ENCODE results near the gene PCID2. TPM values are rescaled to one million over a fixed set of nuclear protein-coding genes. Genes with fewer than 3 reads are reported as not detected.

The PCID2 gene
- total RNA-seq, 1 donor from 2014 or later: 36.0 TPM

DNA sequence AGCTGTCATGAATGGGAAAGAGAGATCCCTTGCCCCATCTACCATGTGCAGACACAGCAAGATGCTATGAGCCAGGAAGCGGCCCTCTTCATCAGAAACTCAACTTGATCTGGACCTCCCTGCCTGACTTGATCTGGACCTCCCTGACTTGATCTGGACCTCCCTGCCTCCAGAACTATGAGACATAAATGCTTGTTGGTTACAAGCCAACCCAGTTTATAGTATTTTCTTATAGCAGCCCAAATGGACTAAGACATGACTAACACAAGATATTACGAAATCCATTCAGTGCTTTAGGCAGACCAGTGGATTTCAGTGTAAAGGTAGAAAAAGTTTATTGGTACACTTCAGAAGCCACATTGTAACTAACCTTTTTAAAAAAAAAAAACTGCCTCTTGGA lies 15.6 kb downstream of the PCID2 start:
- Histone ChIP-seq H3K9ac (ENCODE audit: low read depth in 1 of 3, low read length in 3 of 3) (no peak overlapping the region), H3K4me1 (ENCODE audit: control insufficient read depth in 3 of 3, insufficient read depth in 3 of 3, low read length in 3 of 3) (no peaks in the 10 kb centered on the region), H3K27ac (ENCODE audit: low read depth, low read length) (no peak overlapping the region), H3K9me3 (ENCODE audit: control insufficient read depth in 3 of 3, low read length in 3 of 3) (no peaks in the 10 kb centered on the region), H3K36me3 (ENCODE audit: control insufficient read depth in 3 of 3, insufficient read depth in 3 of 3, low read length in 3 of 3) (peaks cover 46 to 69% (median 68%) of the 10 kb centered on the region in 3 donors), H3K4me3 (ENCODE audit: low read length in 3 of 3) (no peak overlapping the region), H3K27me3 (ENCODE audit: control insufficient read depth in 3 of 3, insufficient read depth in 3 of 3, low read length in 3 of 3) (no peaks in the 10 kb centered on the region)

DNA sequence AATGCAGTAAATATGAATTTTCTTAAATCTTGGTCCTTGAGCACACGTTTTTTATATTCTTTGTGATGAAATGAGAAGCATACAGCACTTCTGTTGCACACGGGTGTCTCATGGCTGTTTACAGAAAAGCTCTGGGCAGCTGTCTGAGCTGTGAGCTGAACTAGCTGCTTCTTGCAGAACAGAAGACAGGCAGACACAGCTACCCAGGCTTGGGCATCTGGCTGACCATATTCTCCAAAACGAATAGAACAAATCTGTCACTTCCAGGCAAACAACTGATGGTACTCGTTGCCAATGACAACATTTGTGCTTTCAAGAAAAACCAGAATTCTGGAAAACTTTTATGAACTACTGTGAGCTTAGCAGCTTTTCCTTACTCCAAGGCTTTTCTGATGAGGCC lies 16.2 kb downstream of the PCID2 start:
- Histone ChIP-seq H3K36me3 (ENCODE audit: control insufficient read depth in 3 of 3, insufficient read depth in 3 of 3, low read length in 3 of 3) (peaks cover 41 to 67% (median 62%) of the 10 kb centered on the region in 3 donors), H3K27ac (ENCODE audit: low read depth, low read length) (no peak overlapping the region), H3K4me3 (ENCODE audit: low read length in 3 of 3) (no peak overlapping the region), H3K27me3 (ENCODE audit: control insufficient read depth in 3 of 3, insufficient read depth in 3 of 3, low read length in 3 of 3) (no peaks in the 10 kb centered on the region), H3K9ac (ENCODE audit: low read depth in 1 of 3, low read length in 3 of 3) (no peak overlapping the region), H3K9me3 (ENCODE audit: control insufficient read depth in 3 of 3, low read length in 3 of 3) (no peaks in the 10 kb centered on the region), H3K4me1 (ENCODE audit: control insufficient read depth in 3 of 3, insufficient read depth in 3 of 3, low read length in 3 of 3) (peaks cover 0 to under 1% (median 0%) of the 10 kb centered on the region in 3 donors)

DNA sequence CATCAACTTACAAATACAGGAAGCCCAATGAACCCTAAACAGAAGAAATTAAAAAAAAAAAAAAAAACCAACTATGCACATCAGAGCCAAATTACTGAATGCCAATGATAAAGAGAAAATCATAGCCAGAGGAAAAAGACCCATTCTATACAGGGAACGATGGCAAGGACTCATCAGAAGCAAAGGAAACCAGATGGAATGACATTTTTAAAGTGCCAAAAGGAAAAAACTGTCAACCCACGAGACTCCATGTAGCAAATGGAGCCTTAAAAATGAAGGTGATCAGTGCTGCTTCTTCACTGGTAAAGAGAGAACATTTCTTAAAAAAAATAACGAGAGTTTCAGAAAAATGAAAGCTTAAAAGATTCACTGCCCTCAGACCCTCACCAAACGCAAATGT lies 18.3 kb downstream of the PCID2 start:
- Histone ChIP-seq H3K27ac (ENCODE audit: low read depth, low read length) (no peak overlapping the region), H3K4me1 (ENCODE audit: control insufficient read depth in 3 of 3, insufficient read depth in 3 of 3, low read length in 3 of 3) (peaks cover 0 to 4% (median 0%) of the 10 kb centered on the region in 3 donors), H3K27me3 (ENCODE audit: control insufficient read depth in 3 of 3, insufficient read depth in 3 of 3, low read length in 3 of 3) (no peaks in the 10 kb centered on the region), H3K4me3 (ENCODE audit: low read length in 3 of 3) (no peak overlapping the region), H3K9ac (ENCODE audit: low read depth in 1 of 3, low read length in 3 of 3) (no peak overlapping the region), H3K36me3 (ENCODE audit: control insufficient read depth in 3 of 3, insufficient read depth in 3 of 3, low read length in 3 of 3) (peaks cover 32 to 57% (median 57%) of the 10 kb centered on the region in 3 donors), H3K9me3 (ENCODE audit: control insufficient read depth in 3 of 3, low read length in 3 of 3) (no peaks in the 10 kb centered on the region)

DNA sequence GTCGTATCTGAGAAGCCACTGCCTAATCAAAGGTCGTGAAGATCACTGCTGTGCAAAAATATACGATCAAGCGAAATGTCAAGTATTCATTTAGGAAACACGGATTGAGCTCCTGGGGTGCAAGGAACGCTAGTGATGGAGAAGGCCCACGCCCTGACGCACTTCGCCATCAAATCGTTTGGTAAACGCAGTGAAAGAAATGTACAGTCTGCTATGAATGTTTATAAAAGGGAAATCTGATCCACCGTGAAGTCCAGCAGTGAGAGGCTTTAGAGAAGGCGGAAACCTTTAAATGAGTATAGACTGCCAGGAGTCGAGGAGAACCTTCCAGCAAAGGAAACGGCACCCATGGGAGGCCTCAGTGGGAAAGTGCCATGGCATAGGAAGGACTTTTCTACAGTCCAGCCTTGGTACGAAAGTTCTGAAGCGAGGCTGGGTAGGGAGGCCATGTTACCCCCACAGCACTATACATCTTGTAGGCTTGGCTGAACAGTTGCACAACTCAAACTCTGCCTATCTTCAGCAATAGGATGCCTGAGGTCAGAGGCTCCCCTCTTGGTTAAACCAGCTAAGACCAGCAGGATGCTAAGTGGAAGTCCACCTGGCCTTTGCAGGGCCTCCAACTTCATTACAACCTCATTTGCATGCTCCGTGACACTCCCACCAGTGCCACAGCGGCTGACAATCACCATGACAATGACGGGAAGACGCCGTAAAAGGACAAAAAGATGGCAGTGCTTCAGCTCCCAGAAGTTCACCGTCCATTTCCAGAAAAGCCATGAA lies 20.4 kb downstream of the PCID2 start:
- Histone ChIP-seq H3K4me3 (ENCODE audit: low read length in 3 of 3) (no peak overlapping the region), H3K9ac (ENCODE audit: low read depth in 1 of 3, low read length in 3 of 3) (no peak overlapping the region), H3K27me3 (ENCODE audit: control insufficient read depth in 3 of 3, insufficient read depth in 3 of 3, low read length in 3 of 3) (no peaks in the 10 kb centered on the region), H3K9me3 (ENCODE audit: control insufficient read depth in 3 of 3, low read length in 3 of 3) (no peaks in the 10 kb centered on the region), H3K27ac (ENCODE audit: low read depth, low read length) (no peak overlapping the region), H3K4me1 (ENCODE audit: control insufficient read depth in 3 of 3, insufficient read depth in 3 of 3, low read length in 3 of 3) (peaks cover 0 to 4% (median 0%) of the 10 kb centered on the region in 3 donors), H3K36me3 (ENCODE audit: control insufficient read depth in 3 of 3, insufficient read depth in 3 of 3, low read length in 3 of 3) (peaks cover 25 to 58% (median 52%) of the 10 kb centered on the region in 3 donors)

DNA sequence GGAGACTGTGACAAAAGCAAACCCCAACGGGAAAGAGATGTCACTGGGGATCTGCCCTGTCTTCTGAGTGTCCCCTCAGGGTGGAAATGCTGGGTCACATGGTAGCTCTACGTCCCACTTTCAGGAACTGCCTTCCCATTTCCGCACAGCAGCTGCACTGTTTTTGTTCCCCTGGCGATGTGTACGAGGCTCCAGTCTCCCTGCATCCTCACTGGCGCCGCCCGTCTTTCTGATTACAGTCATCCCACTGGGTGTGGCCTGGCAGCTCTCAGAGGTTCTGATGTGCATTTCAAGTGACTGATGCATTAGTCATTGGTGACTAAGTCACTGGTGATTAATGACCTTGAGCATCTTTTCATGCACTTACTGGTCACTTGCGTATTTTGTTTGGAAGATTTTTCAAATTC lies 21.2 kb downstream of the PCID2 start:
- Histone ChIP-seq H3K27ac (ENCODE audit: low read depth, low read length) (peak overlapping the region; percentile 58), H3K4me3 (ENCODE audit: low read length in 3 of 3) (peak overlapping the region in 1 of 3 donors; percentile 3)

DNA sequence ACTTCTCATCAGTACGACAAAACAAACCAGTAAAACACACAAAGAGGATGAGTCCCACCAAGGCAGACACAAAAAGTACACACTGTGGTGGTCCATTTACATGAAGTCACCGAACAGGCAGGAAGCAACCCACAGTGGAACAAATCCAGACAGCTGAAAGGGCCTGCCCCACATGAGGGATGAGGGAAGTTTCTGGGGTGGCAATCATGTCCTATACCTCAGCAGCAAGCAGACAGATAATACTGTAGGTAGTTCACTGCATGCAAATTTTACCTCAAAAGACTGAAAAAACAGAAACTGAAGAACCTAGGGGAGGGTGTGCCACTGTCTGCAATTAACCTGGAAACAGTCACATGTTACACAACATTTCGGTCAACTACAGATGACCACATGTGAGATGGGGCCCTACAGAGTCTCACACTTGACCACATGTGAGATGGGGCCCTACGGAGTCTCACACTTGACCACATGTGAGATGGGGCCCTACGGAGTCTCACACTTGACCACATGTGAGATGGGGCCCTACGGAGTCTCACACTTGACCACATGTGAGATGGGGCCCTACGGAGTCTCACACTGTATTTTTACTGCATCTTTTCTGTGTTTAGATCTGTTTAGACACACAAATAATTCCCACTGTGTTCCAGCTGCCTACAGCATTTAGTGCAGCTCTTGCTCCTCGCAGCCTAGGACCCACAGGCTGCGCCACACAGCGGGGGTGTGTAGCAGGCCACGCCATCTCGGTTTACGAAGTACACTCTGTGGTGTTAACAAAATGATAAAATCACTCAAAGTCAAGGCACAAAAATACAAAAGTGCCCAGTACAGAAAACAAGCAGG lies 22.2 kb downstream of the PCID2 start:
- Histone ChIP-seq H3K27ac (ENCODE audit: low read depth, low read length) (peak overlapping the region; percentile 58), H3K4me1 (ENCODE audit: control insufficient read depth in 3 of 3, insufficient read depth in 3 of 3, low read length in 3 of 3) (peaks cover 0 to 4% (median 0%) of the 10 kb centered on the region in 3 donors), H3K36me3 (ENCODE audit: control insufficient read depth in 3 of 3, insufficient read depth in 3 of 3, low read length in 3 of 3) (peaks cover 27 to 52% (median 48%) of the 10 kb centered on the region in 3 donors), H3K9ac (ENCODE audit: low read depth in 1 of 3, low read length in 3 of 3) (peak overlapping the region in 1 of 3 donors; percentile 43), H3K4me3 (ENCODE audit: low read length in 3 of 3) (no peak overlapping the region), H3K27me3 (ENCODE audit: control insufficient read depth in 3 of 3, insufficient read depth in 3 of 3, low read length in 3 of 3) (no peaks in the 10 kb centered on the region), H3K9me3 (ENCODE audit: control insufficient read depth in 3 of 3, low read length in 3 of 3) (no peaks in the 10 kb centered on the region)

More for the DNA sequence above, 21.2 kb downstream of the PCID2 start:
- H3K36me3 ChIP-seq (ENCODE audit: control insufficient read depth in 3 of 3, insufficient read depth in 3 of 3, low read length in 3 of 3): peaks cover 25 to 50% (median 47%) of the 10 kb centered on the region in 3 donors
- peak overlapping the region in 2 of 3 donors; percentile 17 to 27 for H3K9ac ChIP-seq (ENCODE audit: low read depth in 1 of 3, low read length in 3 of 3)
- H3K9me3 ChIP-seq (ENCODE audit: control insufficient read depth in 3 of 3, low read length in 3 of 3): no peaks in the 10 kb centered on the region
- H3K4me1 ChIP-seq (ENCODE audit: control insufficient read depth in 3 of 3, insufficient read depth in 3 of 3, low read length in 3 of 3): peaks cover 0 to 4% (median 0%) of the 10 kb centered on the region in 3 donors
- no peaks in the 10 kb centered on the region for H3K27me3 ChIP-seq (ENCODE audit: control insufficient read depth in 3 of 3, insufficient read depth in 3 of 3, low read length in 3 of 3)

DNA sequence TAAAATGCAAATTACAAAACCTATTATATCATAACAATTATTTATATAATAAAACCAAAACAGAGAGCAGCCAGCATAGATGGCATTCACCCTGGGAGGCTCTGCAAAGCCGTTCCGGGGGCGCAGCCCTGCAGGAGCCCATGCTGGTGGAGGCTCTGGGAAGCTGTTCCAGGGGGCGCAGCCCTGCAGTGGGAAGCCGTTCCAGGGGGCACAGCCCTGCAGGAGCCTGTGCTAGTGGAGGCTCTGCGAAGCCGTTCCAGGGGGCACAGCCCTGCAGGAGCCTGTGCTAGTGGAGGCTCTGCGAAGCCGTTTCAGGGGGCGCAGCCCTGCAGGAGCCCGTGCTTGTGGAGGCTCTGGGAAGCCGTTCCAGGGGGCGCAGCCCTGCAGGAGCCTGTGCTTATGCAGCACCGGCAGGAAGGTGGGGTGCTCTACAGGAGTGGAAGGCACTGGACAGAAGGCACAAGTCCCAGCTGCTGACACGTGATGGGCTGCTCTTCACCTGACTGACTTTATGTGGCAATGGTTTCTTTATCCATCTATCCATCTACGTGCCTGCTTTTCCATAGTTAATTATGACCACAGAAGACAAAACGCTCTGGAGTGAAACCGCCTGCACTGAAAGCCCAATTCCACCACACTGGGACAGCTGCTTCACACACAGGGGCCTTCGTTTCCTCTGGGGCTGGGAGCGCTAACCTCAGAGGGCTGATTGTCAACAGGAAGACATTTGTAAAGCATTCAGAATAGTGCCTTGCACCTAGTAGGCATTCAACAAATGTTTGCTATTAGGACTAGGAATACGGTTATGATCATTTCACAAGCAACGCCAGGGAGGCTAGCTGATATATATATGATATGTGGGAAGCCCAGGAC lies 23.7 kb downstream of the PCID2 start:
- Histone ChIP-seq H3K27me3 (ENCODE audit: control insufficient read depth in 3 of 3, insufficient read depth in 3 of 3, low read length in 3 of 3) (no peaks in the 10 kb centered on the region), H3K9me3 (ENCODE audit: control insufficient read depth in 3 of 3, low read length in 3 of 3) (no peaks in the 10 kb centered on the region), H3K27ac (ENCODE audit: low read depth, low read length) (no peak overlapping the region), H3K4me3 (ENCODE audit: low read length in 3 of 3) (no peak overlapping the region), H3K4me1 (ENCODE audit: control insufficient read depth in 3 of 3, insufficient read depth in 3 of 3, low read length in 3 of 3) (peaks cover 0 to 4% (median 0%) of the 10 kb centered on the region in 3 donors), H3K9ac (ENCODE audit: low read depth in 1 of 3, low read length in 3 of 3) (no peak overlapping the region), H3K36me3 (ENCODE audit: control insufficient read depth in 3 of 3, insufficient read depth in 3 of 3, low read length in 3 of 3) (peaks cover 31 to 57% (median 55%) of the 10 kb centered on the region in 3 donors)

DNA sequence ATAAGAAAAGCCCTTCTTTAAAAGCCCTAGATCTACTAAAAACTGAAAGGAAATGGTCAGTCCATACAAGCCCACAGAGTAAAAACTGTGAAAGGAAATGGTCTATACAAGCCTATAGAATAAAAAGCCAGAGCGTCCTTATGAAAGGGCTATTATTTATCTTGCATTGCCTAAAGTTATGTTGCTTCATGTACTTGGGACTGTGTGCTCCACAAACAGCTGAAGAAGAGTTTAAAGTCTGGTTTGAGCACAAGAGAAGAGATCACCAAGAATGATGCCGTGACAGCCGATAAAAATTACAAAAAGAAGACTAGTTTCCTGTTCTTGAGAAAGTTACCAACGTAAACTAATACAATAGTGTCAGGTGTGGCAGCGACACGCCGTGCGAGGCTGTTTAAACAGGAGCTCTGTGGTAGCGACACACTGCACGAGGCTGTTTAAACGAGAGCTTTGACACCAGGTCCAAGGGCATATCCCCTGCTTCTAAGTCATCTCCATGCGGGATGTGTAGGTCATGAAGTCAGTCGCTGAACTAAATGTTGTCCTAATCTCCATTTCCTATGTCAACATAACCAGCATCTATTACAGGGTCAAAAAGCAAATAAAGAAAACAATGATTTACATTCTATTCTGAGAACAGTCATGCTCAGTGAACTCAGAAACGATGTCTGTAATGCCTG lies 24.9 kb downstream of the PCID2 start:
- no peak overlapping the region for H3K27ac ChIP-seq (ENCODE audit: low read depth, low read length)
- no peak overlapping the region for H3K4me3 ChIP-seq (ENCODE audit: low read length in 3 of 3)
- peaks cover 0 to 4% (median 0%) of the 10 kb centered on the region in 3 donors for H3K4me1 ChIP-seq (ENCODE audit: control insufficient read depth in 3 of 3, insufficient read depth in 3 of 3, low read length in 3 of 3)
- H3K27me3 ChIP-seq (ENCODE audit: control insufficient read depth in 3 of 3, insufficient read depth in 3 of 3, low read length in 3 of 3): no peaks in the 10 kb centered on the region
- H3K9me3 ChIP-seq (ENCODE audit: control insufficient read depth in 3 of 3, low read length in 3 of 3): no peaks in the 10 kb centered on the region
- H3K9ac ChIP-seq (ENCODE audit: low read depth in 1 of 3, low read length in 3 of 3): no peak overlapping the region
- peaks cover 36 to 63% (median 62%) of the 10 kb centered on the region in 3 donors for H3K36me3 ChIP-seq (ENCODE audit: control insufficient read depth in 3 of 3, insufficient read depth in 3 of 3, low read length in 3 of 3)

DNA sequence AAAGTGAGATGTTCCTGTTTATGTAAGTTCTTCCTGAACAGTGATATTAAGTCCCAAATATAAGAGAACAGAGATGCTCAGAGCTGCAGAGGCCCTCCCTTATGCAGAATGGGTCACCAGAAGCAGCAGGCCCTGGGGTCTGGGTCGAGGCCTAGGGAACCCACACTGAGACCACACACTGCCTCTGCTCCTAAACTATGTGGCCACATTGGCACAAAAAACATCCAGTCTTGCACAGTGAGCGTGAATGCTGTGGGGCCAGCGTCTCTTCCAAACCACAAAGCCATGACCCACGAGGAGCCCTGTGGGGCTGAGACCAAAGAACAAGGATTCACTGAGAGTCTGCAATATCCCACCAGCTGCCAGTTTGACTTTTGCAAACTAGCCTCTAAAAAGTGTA lies 26.4 kb downstream of the PCID2 start:
- H3K4me3 ChIP-seq (ENCODE audit: low read length in 3 of 3): no peak overlapping the region
- peaks cover 0 to 1% (median 0%) of the 10 kb centered on the region in 3 donors for H3K4me1 ChIP-seq (ENCODE audit: control insufficient read depth in 3 of 3, insufficient read depth in 3 of 3, low read length in 3 of 3)
- no peaks in the 10 kb centered on the region for H3K27me3 ChIP-seq (ENCODE audit: control insufficient read depth in 3 of 3, insufficient read depth in 3 of 3, low read length in 3 of 3)
- no peaks in the 10 kb centered on the region for H3K9me3 ChIP-seq (ENCODE audit: control insufficient read depth in 3 of 3, low read length in 3 of 3)
- H3K36me3 ChIP-seq (ENCODE audit: control insufficient read depth in 3 of 3, insufficient read depth in 3 of 3, low read length in 3 of 3): peaks cover 42 to 66% (median 63%) of the 10 kb centered on the region in 3 donors
- H3K9ac ChIP-seq (ENCODE audit: low read depth in 1 of 3, low read length in 3 of 3): no peak overlapping the region
- H3K27ac ChIP-seq (ENCODE audit: low read depth, low read length): no peak overlapping the region

All from skeletal muscle tissue (tissue), 4 donors.